Lower lobe of right lung (tissue), 2 donors: Measurements from ENCODE around the gene SKOR1. TPM values are rescaled to one million over a fixed set of nuclear protein-coding genes. Genes with fewer than 3 reads are reported as not detected.

Experiments used
- ATAC-seq, 2 donors: fragments of 200-7000 bp; cut with Tn5 transposase; one replicate each; pipeline ENCODE4 v1.9.1; 2020 to 2022; ENCODE audit warnings: mild to moderate bottlenecking in 2 of 2, moderate library complexity in 2 of 2
- DNase-seq: peaks from one replicate; pipeline ENCODE4 v3.0.0-alpha.2; 2020
- H3K27ac ChIP-seq: fragments of 200-600 bp; one replicate; pipeline ENCODE4 v1.8.0; 2022
- H3K27me3 ChIP-seq: fragments of 200-600 bp; one replicate; pipeline ENCODE4 v1.8.0; 2022; ENCODE audit warnings: low read depth
- H3K36me3 ChIP-seq: fragments of 200-600 bp; one replicate; pipeline ENCODE4 v1.8.0; 2022; ENCODE audit warnings: mild to moderate bottlenecking
- H3K4me1 ChIP-seq: fragments of 200-600 bp; one replicate; pipeline ENCODE4 v1.8.0; 2022
- H3K4me3 ChIP-seq: fragments of 200-600 bp; one replicate; pipeline ENCODE4 v1.8.0; 2022; ENCODE audit warnings: mild to moderate bottlenecking
- H3K9me3 ChIP-seq: fragments of 200-600 bp; one replicate; pipeline ENCODE4 v1.8.0; 2022
- CTCF ChIP-seq: fragments of 200-600 bp; IDR thresholded peaks from one replicate; pipeline ENCODE4 v1.8.0; 2022; ENCODE audit warnings: antibody characterized with exemption, mild to moderate bottlenecking
- intact Hi-C: fragments of 100-400 bp; cut with DNase I; formaldehyde crosslinking; loops from one replicate; pipeline ENCODE4 v1.11.0; 2022
- total RNA-seq: library from RNA; stranded (reverse); fragmentation: NEBNext Ultra II Directional; extraction: Animal tissue kit (Norgen Biotek cat#: 25700); gene quantifications from one replicate; pipeline ENCODE4 v1.2.1, GENCODE V29; 2021
- donor health status: DM: no; HTN: yes; CAD: no; lungs with severe emphysema.

The SKOR1 gene
- total RNA-seq, 1 donor from 2014 or later: 0.41 TPM

- peaks cover 3% of the 10 kb centered on the region for H3K36me3 ChIP-seq
- H3K27me3 ChIP-seq: peaks cover 16% of the 10 kb centered on the region
- H3K27ac ChIP-seq: no peak overlapping the region
- peaks cover 7% of the 10 kb centered on the region for H3K9me3 ChIP-seq
- intact Hi-C loops: no loop called here
- no peak for TF ChIP-seq CTCF
- ATAC-seq (no peak), DNase-seq (no peak)
- no peak overlapping the region for H3K4me3 ChIP-seq
- no peaks in the 10 kb centered on the region for H3K4me1 ChIP-seq
These were observed 12.1 kb upstream of the SKOR1 start for GRCh38 chr15:67813104-67813634.

GRCh38 chr15:67815036-67815592 lies 10.2 kb upstream of the SKOR1 start:
- Histone ChIP-seq H3K4me3 (no peak overlapping the region), H3K36me3 (no peaks in the 10 kb centered on the region), H3K4me1 (peaks cover 2% of the 10 kb centered on the region), H3K27me3 (peaks cover 35% of the 10 kb centered on the region), H3K27ac (no peak overlapping the region), H3K9me3 (peaks cover 7% of the 10 kb centered on the region)
- intact Hi-C loops: no loop called here
- TF ChIP-seq CTCF: no peak
- DNase-seq (no peak), ATAC-seq (no peak)

- Histone ChIP-seq H3K4me1 (peaks cover 10% of the 10 kb centered on the region), H3K36me3 (no peaks in the 10 kb centered on the region), H3K9me3 (peaks cover 7% of the 10 kb centered on the region), H3K4me3 (no peak overlapping the region), H3K27me3 (peaks cover 51% of the 10 kb centered on the region), H3K27ac (no peak overlapping the region)
- intact Hi-C loops: no loop called here
- TF ChIP-seq CTCF: no peak
- DNase-seq: no peak
- ATAC-seq: no peak
These were observed 8.6 kb upstream of the SKOR1 start for GRCh38 chr15:67816668-67817067.

GRCh38 chr15:67818464-67818863 lies 6.8 kb upstream of the SKOR1 start:
- ATAC-seq (no peak), DNase-seq (no peak)
- Histone ChIP-seq H3K9me3 (peaks cover 7% of the 10 kb centered on the region), H3K27me3 (peaks cover 69% of the 10 kb centered on the region), H3K4me1 (peaks cover 10% of the 10 kb centered on the region), H3K27ac (no peak overlapping the region), H3K36me3 (no peaks in the 10 kb centered on the region), H3K4me3 (no peak overlapping the region)
- intact Hi-C loops: no loop called here
- no peak for TF ChIP-seq CTCF

GRCh38 chr15:67819636-67820035 lies 5.7 kb upstream of the SKOR1 start:
- peaks cover 7% of the 10 kb centered on the region for H3K9me3 ChIP-seq
- no peak for ATAC-seq
- H3K4me1 ChIP-seq: peaks cover 12% of the 10 kb centered on the region
- H3K27ac ChIP-seq: no peak overlapping the region
- H3K4me3 ChIP-seq: no peak overlapping the region
- H3K27me3 ChIP-seq: peaks cover 81% of the 10 kb centered on the region
- DNase-seq: no peak
- intact Hi-C loops: no loop called here
- no peak for TF ChIP-seq CTCF
- no peaks in the 10 kb centered on the region for H3K36me3 ChIP-seq
